ENCODE data around the gene FAP.

FAP gene

GRCh38 chr2:162256591-162256991 lies 13.3 kb upstream of the FAP start:
- TF ChIP-seq CTCF (IDR thresholded peaks at IDR 0.05): no peak
- no peak for TF ChIP-seq ZFX (IDR thresholded peaks at IDR 0.05; ENCODE audit: borderline replicate concordance)
- no peak overlapping the region for H3K27ac ChIP-seq

- no peak overlapping the region for H3K27ac ChIP-seq
- TF ChIP-seq CTCF (IDR thresholded peaks at IDR 0.05) (no peak), ZFX (IDR thresholded peaks at IDR 0.05; ENCODE audit: borderline replicate concordance) (no peak)
Measured at GRCh38 chr2:162254236-162254871, 11.1 kb upstream of the FAP start.

- TF ChIP-seq ZFX (IDR thresholded peaks at IDR 0.05; ENCODE audit: borderline replicate concordance) (no peak), CTCF (IDR thresholded peaks at IDR 0.05) (no peak)
- no peak overlapping the region for H3K27ac ChIP-seq
Measured at GRCh38 chr2:162253435-162253834, 10.2 kb upstream of the FAP start.

- TF ChIP-seq CTCF (IDR thresholded peaks at IDR 0.05) (no peak), ZFX (IDR thresholded peaks at IDR 0.05; ENCODE audit: borderline replicate concordance) (no peak)
- H3K27ac ChIP-seq: no peak overlapping the region
Measured at GRCh38 chr2:162252153-162252552, 8.9 kb upstream of the FAP start.

GRCh38 chr2:162245781-162246180 lies 2.5 kb upstream of the FAP start:
- TF ChIP-seq ZFX (IDR thresholded peaks at IDR 0.05; ENCODE audit: borderline replicate concordance): no peak
- TF ChIP-seq CTCF (IDR thresholded peaks at IDR 0.05): no peak
- no peak overlapping the region for H3K27ac ChIP-seq

GRCh38 chr2:162245061-162245460 lies 1.8 kb upstream of the FAP start:
- no peak overlapping the region for H3K27ac ChIP-seq
- no peak for TF ChIP-seq CTCF (IDR thresholded peaks at IDR 0.05)

- no peak overlapping the region for H3K27ac ChIP-seq
- TF ChIP-seq ZFX (IDR thresholded peaks at IDR 0.05; ENCODE audit: borderline replicate concordance) (no peak), CTCF (IDR thresholded peaks at IDR 0.05) (no peak)
Measured at GRCh38 chr2:162244541-162245031, 1.3 kb upstream of the FAP start.
